HepG2 (cell line): ENCODE data around the gene NUCB1. TPM values are rescaled to one million over a fixed set of nuclear protein-coding genes. Genes with fewer than 3 reads are reported as not detected.

Experiments
- ARNTL ChIP-seq: sonication (generic); formaldehyde crosslinking; IDR thresholded peaks from 2 replicates; pipeline ENCODE4 v1.4.0; 2020; ENCODE audit warnings: mild to moderate bottlenecking, missing genetic modification reagents
- BRCA1 ChIP-seq: sonication (generic); formaldehyde crosslinking; IDR thresholded peaks from 2 replicates; pipeline ENCODE4 v1.4.0; 2020; ENCODE audit warnings: missing genetic modification reagents
- DPF2 ChIP-seq: sonication (generic); formaldehyde crosslinking; IDR thresholded peaks from 2 replicates; pipeline ENCODE4 v1.4.0; 2020; ENCODE audit warnings: mild to moderate bottlenecking, low read depth, missing genetic modification reagents, borderline replicate concordance
- IRF9 ChIP-seq: sonication (generic); formaldehyde crosslinking; IDR thresholded peaks from 2 replicates; pipeline ENCODE4 v1.8.0; 2022; ENCODE audit warnings: missing genetic modification reagents, mild to moderate bottlenecking, borderline replicate concordance
- KAT2B ChIP-seq: fragments of 150-350 bp; IDR thresholded peaks from 2 replicates; pipeline ENCODE4 v1.6.1; 2014; ENCODE audit warnings: low read depth, low read length, borderline replicate concordance
- KDM2A ChIP-seq: sonication (generic); formaldehyde crosslinking; IDR thresholded peaks from 2 replicates; pipeline ENCODE4 v1.4.0; 2020; ENCODE audit warnings: low read depth, missing genetic modification reagents, borderline replicate concordance
- KLF15 ChIP-seq: sonication (generic); formaldehyde crosslinking; IDR thresholded peaks from 2 replicates; pipeline ENCODE4 v1.8.1; 2023; ENCODE audit warnings: borderline replicate concordance, mild to moderate bottlenecking, inconsistent platforms, missing genetic modification reagents, mixed read lengths
- MED13 ChIP-seq: sonication (generic); formaldehyde crosslinking; IDR thresholded peaks from 2 replicates; pipeline ENCODE4 v1.5.0; 2020; ENCODE audit warnings: missing genetic modification reagents
- MTF2 ChIP-seq: sonication (generic); formaldehyde crosslinking; IDR thresholded peaks from 2 replicates; pipeline ENCODE4 v1.5.0; 2020; ENCODE audit warnings: missing genetic modification reagents, borderline replicate concordance
- ZBTB10 ChIP-seq: sonication (generic); formaldehyde crosslinking; IDR thresholded peaks from 2 replicates; pipeline ENCODE4 v1.4.0; 2020; ENCODE audit warnings: missing genetic modification reagents, borderline replicate concordance
- ZFP1 ChIP-seq: IDR thresholded peaks from 2 replicates; pipeline ENCODE4 v1.6.1; 2016
- ZNF350 ChIP-seq: sonication (generic); formaldehyde crosslinking; IDR thresholded peaks from 2 replicates; pipeline ENCODE4 v1.4.0; 2020; ENCODE audit warnings: mild to moderate bottlenecking, low read depth, missing genetic modification reagents, borderline replicate concordance
- ZNF441 ChIP-seq: sonication (generic); formaldehyde crosslinking; IDR thresholded peaks from 2 replicates; pipeline ENCODE4 v1.7.0; 2021; ENCODE audit warnings: missing genetic modification reagents, borderline replicate concordance
- ZNF724P ChIP-seq: sonication (generic); formaldehyde crosslinking; IDR thresholded peaks from 2 replicates; pipeline ENCODE4 v1.8.0; 2022; ENCODE audit warnings: missing genetic modification reagents, borderline replicate concordance
- ZNF768 ChIP-seq: sonication (generic); formaldehyde crosslinking; IDR thresholded peaks from 2 replicates; pipeline ENCODE4 v1.4.0; 2020; ENCODE audit warnings: missing genetic modification reagents
- ZSCAN20 ChIP-seq: sonication (generic); formaldehyde crosslinking; IDR thresholded peaks from 2 replicates; pipeline ENCODE4 v1.4.0; 2020; ENCODE audit warnings: missing genetic modification reagents, mild to moderate bottlenecking, borderline replicate concordance
- polyA plus RNA-seq, 8 experiments: library from polyadenylated mRNA; depleted of rRNA in 3 of 8; stranded (reverse) in 7 of 8; unstranded in 1 of 8; fragments of >200 nt; fragmentation: Illumina TruSeq in 4 of 8; extraction: Trizol in 4 of 8; gene quantifications; 2 replicates each; pipeline versions ENCODE4 v1.2.1 to v1.2.3, GENCODE V29; 2011 to 2016; ENCODE audit warnings: low read depth in 4 of 8, missing spikeins in 1 of 8, mixed read lengths in 1 of 8; ENCODE audit not compliant: insufficient read depth in 1 of 8
- total RNA-seq, 5 experiments: library from RNA; depleted of rRNA; stranded (reverse); fragments of >200 nt; fragmentation: Illumina TruSeq; extraction: Trizol; gene quantifications; 2 replicates each; pipeline ENCODE4 v1.2.3, GENCODE V29; 2016; ENCODE audit warnings: low read depth in 1 of 5
- TF ChIP-seq, protein P1 (sequence below): fragments of 450-650 bp; IDR thresholded peaks from 2 replicates; pipeline ENCODE4 v1.6.1; 2016
- TF ChIP-seq, protein P2 (sequence below): sonication (generic); formaldehyde crosslinking; IDR thresholded peaks from 2 replicates; pipeline ENCODE4 v1.9.0; 2022; ENCODE audit warnings: low read depth, missing genetic modification reagents
- TF ChIP-seq, protein P3 (sequence below): sonication (generic); formaldehyde crosslinking; IDR thresholded peaks from 2 replicates; pipeline ENCODE4 v1.5.0; 2020; ENCODE audit warnings: missing genetic modification reagents

NUCB1 gene
- total and polyA plus RNA-seq, 2 of the 13 experiments (the other 11 are each of a cell fraction or from before 2014, with no cell fraction given) = 82.3 to 106 TPM

DNA sequence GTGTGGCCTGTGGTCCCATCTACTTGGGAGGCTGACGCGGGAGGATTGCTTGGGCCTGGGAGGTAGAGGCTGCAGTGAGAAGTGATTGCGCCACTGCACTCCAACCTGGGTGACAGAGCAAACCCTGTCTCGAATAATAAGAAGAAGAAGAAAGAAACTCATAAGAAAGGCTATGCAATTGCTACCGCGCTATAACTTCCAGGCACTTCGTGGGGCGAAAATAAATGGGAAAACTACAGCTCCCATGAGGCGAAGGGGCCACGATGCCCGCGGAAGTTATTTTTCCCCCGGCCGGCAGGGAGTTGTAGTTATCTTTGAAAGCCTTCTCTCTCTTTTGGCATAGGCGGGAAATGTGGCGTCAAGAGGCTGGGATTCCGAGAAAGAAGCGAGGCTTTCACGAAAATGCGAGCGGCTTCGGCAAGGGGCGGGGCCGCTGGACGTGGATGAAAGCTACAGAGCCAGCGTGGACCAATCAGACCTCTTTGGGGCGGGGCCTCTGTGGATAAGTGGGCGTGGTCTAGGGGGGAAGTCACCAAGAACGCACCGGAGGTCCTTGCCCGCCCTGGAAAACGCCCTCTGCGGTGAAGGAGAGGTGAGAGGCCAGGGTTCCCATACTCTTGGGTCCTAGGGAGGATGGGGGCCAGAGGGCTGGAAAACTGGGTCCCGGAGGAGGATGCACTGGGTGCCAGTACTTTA lies at the start of gene NUCB1 (continued):
- TF ChIP-seq, protein P1, sequence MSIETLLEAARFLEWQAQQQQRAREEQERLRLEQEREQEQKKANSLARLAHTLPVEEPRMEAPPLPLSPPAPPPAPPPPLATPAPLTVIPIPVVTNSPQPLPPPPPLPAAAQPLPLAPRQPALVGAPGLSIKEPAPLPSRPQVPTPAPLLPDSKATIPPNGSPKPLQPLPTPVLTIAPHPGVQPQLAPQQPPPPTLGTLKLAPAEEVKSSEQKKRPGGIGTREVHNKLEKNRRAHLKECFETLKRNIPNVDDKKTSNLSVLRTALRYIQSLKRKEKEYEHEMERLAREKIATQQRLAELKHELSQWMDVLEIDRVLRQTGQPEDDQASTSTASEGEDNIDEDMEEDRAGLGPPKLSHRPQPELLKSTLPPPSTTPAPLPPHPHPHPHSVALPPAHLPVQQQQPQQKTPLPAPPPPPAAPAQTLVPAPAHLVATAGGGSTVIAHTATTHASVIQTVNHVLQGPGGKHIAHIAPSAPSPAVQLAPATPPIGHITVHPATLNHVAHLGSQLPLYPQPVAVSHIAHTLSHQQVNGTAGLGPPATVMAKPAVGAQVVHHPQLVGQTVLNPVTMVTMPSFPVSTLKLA = no peak
- TF ChIP-seq ZSCAN20 (CRISPR knock-in tag) (no peak), ZNF724P (no peak), KAT2B (no peak), ZNF441 (0 out of 2 replicates have a peak, but pooled peaks have one; percentile 63), MED13 (CRISPR knock-in tag) (no peak), MTF2 (CRISPR knock-in tag) (no peak), BRCA1 (CRISPR knock-in tag) (0 out of 2 replicates have a peak, but pooled peaks have one; percentile 48), KLF15 (CRISPR knock-in tag) (peak; percentile 62; the same call in 1 of the 2 replicates), KDM2A (CRISPR knock-in tag) (peak; percentile 45; the same call in 1 of the 2 replicates), ZFP1 (no peak), IRF9 (CRISPR knock-in tag) (peak; percentile 45; the same call in 1 of the 2 replicates), ZBTB10 (CRISPR knock-in tag) (no peak), ARNTL (CRISPR knock-in tag) (0 out of 2 replicates have a peak, but pooled peaks have one; percentile 29), DPF2 (no peak), ZNF768 (CRISPR knock-in tag) (no peak), ZNF350 (CRISPR knock-in tag) (peak; percentile 29; the same call in 1 of the 2 replicates)
- TF ChIP-seq, protein P2, sequence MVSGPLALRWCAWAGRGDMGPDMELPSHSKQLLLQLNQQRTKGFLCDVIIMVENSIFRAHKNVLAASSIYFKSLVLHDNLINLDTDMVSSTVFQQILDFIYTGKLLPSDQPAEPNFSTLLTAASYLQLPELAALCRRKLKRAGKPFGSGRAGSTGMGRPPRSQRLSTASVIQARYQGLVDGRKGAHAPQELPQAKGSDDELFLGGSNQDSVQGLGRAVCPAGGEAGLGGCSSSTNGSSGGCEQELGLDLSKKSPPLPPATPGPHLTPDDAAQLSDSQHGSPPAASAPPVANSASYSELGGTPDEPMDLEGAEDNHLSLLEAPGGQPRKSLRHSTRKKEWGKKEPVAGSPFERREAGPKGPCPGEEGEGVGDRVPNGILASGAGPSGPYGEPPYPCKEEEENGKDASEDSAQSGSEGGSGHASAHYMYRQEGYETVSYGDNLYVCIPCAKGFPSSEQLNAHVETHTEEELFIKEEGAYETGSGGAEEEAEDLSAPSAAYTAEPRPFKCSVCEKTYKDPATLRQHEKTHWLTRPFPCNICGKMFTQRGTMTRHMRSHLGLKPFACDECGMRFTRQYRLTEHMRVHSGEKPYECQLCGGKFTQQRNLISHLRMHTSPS (CRISPR knock-in tag) = no peak
- TF ChIP-seq, protein P3, sequence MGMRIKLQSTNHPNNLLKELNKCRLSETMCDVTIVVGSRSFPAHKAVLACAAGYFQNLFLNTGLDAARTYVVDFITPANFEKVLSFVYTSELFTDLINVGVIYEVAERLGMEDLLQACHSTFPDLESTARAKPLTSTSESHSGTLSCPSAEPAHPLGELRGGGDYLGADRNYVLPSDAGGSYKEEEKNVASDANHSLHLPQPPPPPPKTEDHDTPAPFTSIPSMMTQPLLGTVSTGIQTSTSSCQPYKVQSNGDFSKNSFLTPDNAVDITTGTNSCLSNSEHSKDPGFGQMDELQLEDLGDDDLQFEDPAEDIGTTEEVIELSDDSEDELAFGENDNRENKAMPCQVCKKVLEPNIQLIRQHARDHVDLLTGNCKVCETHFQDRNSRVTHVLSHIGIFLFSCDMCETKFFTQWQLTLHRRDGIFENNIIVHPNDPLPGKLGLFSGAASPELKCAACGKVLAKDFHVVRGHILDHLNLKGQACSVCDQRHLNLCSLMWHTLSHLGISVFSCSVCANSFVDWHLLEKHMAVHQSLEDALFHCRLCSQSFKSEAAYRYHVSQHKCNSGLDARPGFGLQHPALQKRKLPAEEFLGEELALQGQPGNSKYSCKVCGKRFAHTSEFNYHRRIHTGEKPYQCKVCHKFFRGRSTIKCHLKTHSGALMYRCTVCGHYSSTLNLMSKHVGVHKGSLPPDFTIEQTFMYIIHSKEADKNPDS (CRISPR knock-in tag) = no peak
